DOHH2 (cell line): ENCODE data around the gene ZNF581.

Experiments
- EZH2phosphoT487 ChIP-seq: fragments of 200-600 bp; sonication (generic); IDR thresholded peaks from 2 replicates; pipeline ENCODE4 v1.6.1; 2017; ENCODE audit warnings: borderline replicate concordance, mild to moderate bottlenecking, antibody characterized with exemption, low read length, moderate library complexity, mixed read lengths
- TF ChIP-seq, protein P1 (sequence below): fragments of 200-600 bp; sonication (generic); IDR thresholded peaks from one replicate; pipeline ENCODE4 v1.5.1; 2014; ENCODE audit warnings: antibody characterized with exemption, mild to moderate bottlenecking, low read depth, low read length; ENCODE audit not compliant: poor library complexity, severe bottlenecking

DNA sequence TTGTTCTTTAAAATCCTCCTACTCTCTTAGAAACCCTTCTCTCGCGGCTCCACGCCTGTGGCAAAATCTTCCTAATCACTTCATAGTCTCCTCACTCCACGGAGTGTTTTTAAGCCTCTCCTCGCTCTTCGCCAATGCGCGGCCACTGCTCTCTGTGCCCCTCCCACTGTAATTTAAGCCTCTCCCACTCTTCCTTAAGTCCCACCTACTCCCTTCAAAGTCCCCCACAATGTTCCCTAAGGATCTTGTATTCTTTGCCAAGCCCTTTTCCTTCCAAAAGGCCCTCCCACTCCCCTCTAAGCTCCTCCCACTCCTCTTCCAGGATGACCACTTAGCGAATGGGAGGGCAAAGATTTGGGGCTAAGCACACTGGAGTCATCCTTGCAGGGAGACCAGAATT, 45.4 kb upstream of the ZNF581 start:
- TF ChIP-seq EZH2phosphoT487: no peak
- TF ChIP-seq, protein P1, sequence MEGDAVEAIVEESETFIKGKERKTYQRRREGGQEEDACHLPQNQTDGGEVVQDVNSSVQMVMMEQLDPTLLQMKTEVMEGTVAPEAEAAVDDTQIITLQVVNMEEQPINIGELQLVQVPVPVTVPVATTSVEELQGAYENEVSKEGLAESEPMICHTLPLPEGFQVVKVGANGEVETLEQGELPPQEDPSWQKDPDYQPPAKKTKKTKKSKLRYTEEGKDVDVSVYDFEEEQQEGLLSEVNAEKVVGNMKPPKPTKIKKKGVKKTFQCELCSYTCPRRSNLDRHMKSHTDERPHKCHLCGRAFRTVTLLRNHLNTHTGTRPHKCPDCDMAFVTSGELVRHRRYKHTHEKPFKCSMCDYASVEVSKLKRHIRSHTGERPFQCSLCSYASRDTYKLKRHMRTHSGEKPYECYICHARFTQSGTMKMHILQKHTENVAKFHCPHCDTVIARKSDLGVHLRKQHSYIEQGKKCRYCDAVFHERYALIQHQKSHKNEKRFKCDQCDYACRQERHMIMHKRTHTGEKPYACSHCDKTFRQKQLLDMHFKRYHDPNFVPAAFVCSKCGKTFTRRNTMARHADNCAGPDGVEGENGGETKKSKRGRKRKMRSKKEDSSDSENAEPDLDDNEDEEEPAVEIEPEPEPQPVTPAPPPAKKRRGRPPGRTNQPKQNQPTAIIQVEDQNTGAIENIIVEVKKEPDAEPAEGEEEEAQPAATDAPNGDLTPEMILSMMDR: no peak
